RWPE2 (cell line): ENCODE measurements around the gene GMPR.

Experiments
- ATAC-seq: fragments of 200-7000 bp; cut with Tn5 transposase; 3 replicates; pipeline ENCODE4 v1.9.1; 2021; ENCODE audit warnings: low read depth
- DNase-seq: peaks from one replicate; pipeline ENCODE4 v3.0.0-alpha.2; 2020; ENCODE audit warnings: low spot score
- H3K27ac ChIP-seq: fragments of 450-650 bp; 2 replicates; pipeline ENCODE4 v1.5.1; 2017; ENCODE audit warnings: mild to moderate bottlenecking; ENCODE audit not compliant: poor library complexity, severe bottlenecking
- H3K27me3 ChIP-seq: fragments of 250-450 bp; sonication (Bioruptor Pico); 2 replicates; pipeline ENCODE4 v1.5.1; 2021; ENCODE audit warnings: mild to moderate bottlenecking, moderate library complexity; ENCODE audit not compliant: insufficient read depth, poor library complexity, severe bottlenecking
- H3K36me3 ChIP-seq: fragments of 250-450 bp; sonication (Bioruptor Pico); 2 replicates; pipeline ENCODE4 v1.5.1; 2020; ENCODE audit warnings: low read depth, mild to moderate bottlenecking, moderate library complexity
- H3K4me1 ChIP-seq: fragments of 250-450 bp; sonication (Bioruptor Pico); 2 replicates; pipeline ENCODE4 v1.5.1; 2021; ENCODE audit warnings: mild to moderate bottlenecking, moderate library complexity; ENCODE audit not compliant: insufficient read depth, poor library complexity, severe bottlenecking
- H3K4me3 ChIP-seq: fragments of 250-450 bp; sonication (Bioruptor Pico); 2 replicates; pipeline ENCODE4 v1.5.1; 2021; ENCODE audit warnings: mild to moderate bottlenecking, moderate library complexity; ENCODE audit not compliant: severe bottlenecking
- H3K9me3 ChIP-seq: fragments of 250-450 bp; sonication (Bioruptor Pico); 2 replicates; pipeline ENCODE4 v1.5.1; 2021; ENCODE audit warnings: mild to moderate bottlenecking, moderate library complexity; ENCODE audit not compliant: severe bottlenecking
- TF ChIP-seq, protein P1 (sequence below): fragments of 450-650 bp; IDR thresholded peaks from one replicate; pipeline ENCODE4 v1.5.1; 2017; ENCODE audit warnings: mild to moderate bottlenecking, moderate library complexity; ENCODE audit not compliant: poor library complexity, severe bottlenecking

Gene GMPR

DNA sequence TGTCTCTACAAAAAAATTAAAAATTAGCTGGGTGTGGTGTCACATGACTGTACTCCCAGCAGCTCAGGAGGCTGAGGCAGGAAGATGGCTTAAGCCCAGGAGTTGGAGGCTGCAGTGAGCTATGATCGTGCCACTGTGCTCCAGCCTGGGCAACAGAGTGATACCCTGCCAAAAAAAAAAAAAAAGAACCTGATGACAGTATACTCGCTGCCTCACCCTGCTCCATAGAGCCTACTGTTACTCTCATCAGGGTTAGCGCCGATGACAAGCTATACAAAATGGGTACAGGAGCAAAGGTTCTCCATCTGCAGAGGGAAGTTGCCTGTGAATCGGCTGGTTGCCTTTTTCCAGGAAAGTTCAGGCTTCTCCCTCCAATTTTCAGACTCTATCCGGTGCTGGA lies 53.4 kb downstream of the GMPR start:
- no peaks in the 10 kb centered on the region for H3K9me3 ChIP-seq
- H3K27me3 ChIP-seq = peaks cover 6% of the 10 kb centered on the region
- TF ChIP-seq, protein P1, sequence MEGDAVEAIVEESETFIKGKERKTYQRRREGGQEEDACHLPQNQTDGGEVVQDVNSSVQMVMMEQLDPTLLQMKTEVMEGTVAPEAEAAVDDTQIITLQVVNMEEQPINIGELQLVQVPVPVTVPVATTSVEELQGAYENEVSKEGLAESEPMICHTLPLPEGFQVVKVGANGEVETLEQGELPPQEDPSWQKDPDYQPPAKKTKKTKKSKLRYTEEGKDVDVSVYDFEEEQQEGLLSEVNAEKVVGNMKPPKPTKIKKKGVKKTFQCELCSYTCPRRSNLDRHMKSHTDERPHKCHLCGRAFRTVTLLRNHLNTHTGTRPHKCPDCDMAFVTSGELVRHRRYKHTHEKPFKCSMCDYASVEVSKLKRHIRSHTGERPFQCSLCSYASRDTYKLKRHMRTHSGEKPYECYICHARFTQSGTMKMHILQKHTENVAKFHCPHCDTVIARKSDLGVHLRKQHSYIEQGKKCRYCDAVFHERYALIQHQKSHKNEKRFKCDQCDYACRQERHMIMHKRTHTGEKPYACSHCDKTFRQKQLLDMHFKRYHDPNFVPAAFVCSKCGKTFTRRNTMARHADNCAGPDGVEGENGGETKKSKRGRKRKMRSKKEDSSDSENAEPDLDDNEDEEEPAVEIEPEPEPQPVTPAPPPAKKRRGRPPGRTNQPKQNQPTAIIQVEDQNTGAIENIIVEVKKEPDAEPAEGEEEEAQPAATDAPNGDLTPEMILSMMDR = no peak
- H3K4me3 ChIP-seq = no peak overlapping the region
- H3K27ac ChIP-seq = no peak overlapping the region
- no peaks in the 10 kb centered on the region for H3K4me1 ChIP-seq
- H3K36me3 ChIP-seq = no peaks in the 10 kb centered on the region
- DNase-seq (no peak), ATAC-seq (no peak)

DNA sequence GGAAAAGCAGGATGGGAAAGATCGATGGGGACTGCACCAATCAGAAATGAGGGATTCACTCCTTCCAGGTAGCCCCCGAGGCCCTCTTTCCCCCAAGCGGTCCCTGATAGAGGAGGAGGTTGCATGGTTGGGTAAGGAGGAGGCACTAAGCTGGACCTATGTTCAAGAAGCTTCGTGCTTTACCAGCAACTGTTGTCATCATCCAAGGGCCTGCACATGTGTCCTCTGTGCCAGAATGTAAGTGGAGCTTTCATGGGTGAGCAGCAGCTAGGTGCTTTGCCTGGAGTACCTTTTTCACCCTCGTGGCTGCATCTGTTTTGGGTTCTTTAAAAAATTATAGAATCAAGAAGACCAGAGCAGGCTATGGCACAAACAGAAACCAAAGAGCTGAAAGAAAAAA lies 54.0 kb downstream of the GMPR start:
- Histone ChIP-seq H3K27ac (no peak overlapping the region), H3K27me3 (peaks cover 6% of the 10 kb centered on the region), H3K4me3 (no peak overlapping the region), H3K9me3 (no peaks in the 10 kb centered on the region), H3K36me3 (no peaks in the 10 kb centered on the region), H3K4me1 (no peaks in the 10 kb centered on the region)
- no peak for DNase-seq
- ATAC-seq = no peak
- TF ChIP-seq, protein P1 = no peak

DNA sequence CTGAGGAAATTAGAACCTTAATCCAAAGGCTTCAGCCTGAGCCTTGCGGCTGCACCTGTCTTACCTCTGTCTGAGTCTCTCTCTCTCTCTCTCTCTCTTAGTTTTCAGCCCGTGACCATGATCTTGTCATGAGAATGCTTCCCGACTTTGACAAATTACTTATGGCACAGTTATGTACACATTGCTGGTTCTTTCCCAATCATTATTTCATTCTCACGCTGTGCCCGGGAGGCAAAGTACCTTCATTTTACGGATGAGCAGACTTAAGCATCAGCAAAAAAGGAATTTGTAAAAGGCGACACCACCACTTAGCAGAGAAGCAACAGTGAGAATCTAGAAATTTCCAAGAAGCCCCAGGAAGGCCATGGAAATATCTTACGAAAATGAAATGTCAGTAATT lies 54.6 kb downstream of the GMPR start:
- H3K9me3 ChIP-seq = no peaks in the 10 kb centered on the region
- peaks cover 6% of the 10 kb centered on the region for H3K27me3 ChIP-seq
- no peak for DNase-seq
- no peaks in the 10 kb centered on the region for H3K36me3 ChIP-seq
- H3K4me1 ChIP-seq = no peaks in the 10 kb centered on the region
- TF ChIP-seq, protein P1 = no peak
- no peak overlapping the region for H3K27ac ChIP-seq
- H3K4me3 ChIP-seq = no peak overlapping the region
- no peak for ATAC-seq

DNA sequence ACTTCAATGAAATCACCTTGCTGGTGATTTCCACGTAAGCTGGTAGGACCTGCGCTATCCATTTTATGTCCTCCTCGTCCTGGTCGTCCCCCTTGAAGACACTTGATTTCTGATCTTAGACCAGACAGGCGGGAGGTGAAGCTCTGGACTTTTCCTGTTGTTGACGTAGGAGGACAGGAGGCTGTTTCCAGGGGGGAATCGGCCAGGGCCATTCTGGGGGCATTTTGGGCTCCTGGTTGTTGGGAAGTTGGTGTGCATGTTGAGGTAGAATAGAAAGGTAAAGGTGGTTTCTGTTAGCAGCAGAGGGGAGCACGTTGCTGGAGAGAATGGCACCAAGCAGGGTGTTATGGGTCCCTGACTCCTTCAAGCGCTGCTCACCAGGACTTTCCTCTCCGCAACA lies 56.0 kb downstream of the GMPR start:
- Histone ChIP-seq H3K9me3 (no peaks in the 10 kb centered on the region), H3K27me3 (peaks cover 6% of the 10 kb centered on the region), H3K4me1 (no peaks in the 10 kb centered on the region), H3K27ac (no peak overlapping the region), H3K36me3 (no peaks in the 10 kb centered on the region), H3K4me3 (no peak overlapping the region)
- no peak for DNase-seq
- TF ChIP-seq, protein P1 = no peak
- ATAC-seq = no peak

DNA sequence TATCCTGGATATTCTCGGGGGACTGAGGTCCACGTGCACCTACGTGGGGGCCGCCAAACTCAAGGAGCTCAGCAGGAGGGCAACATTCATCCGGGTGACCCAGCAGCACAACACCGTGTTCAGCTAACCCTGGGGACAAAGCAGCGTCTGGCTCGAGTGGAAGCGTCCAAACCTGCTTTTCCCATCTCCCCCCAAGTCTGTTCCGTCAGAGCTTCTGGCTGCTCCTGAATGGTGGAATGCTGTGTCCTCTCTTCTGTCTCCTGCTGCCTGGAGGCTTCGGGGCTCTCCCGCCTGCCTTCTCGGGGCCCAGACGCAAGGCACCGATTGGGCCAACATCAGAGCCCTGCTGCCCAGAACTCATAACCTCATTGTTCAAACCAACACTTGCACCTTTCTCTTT lies 56.7 kb downstream of the GMPR start:
- H3K27me3 ChIP-seq = peaks cover 6% of the 10 kb centered on the region
- H3K27ac ChIP-seq = no peak overlapping the region
- TF ChIP-seq, protein P1 = no peak
- H3K36me3 ChIP-seq = no peaks in the 10 kb centered on the region
- ATAC-seq = no peak
- no peaks in the 10 kb centered on the region for H3K9me3 ChIP-seq
- DNase-seq = no peak
- no peaks in the 10 kb centered on the region for H3K4me1 ChIP-seq
- no peak overlapping the region for H3K4me3 ChIP-seq
